Measurements from ENCODE around the gene FOXO3. TPM values are rescaled to one million over a fixed set of nuclear protein-coding genes. Genes with fewer than 3 reads are reported as not detected.

FOXO3 gene
- total and polyA plus RNA-seq, 2 experiments from 2014 or later: 19.7 to 36.6 TPM

GRCh38 chr6:108710030-108710429, 149.3 kb downstream of the FOXO3 start:
- H3K9ac ChIP-seq: no peak overlapping the region
- H3K4me2 ChIP-seq (ENCODE audit: unreplicated experiment): no peak overlapping the region
- WGBS, 2 experiments (ENCODE audit: low coverage in 1 of 2, low lambda C conversion rate in 2 of 2, missing lambda C conversion rate in 2 of 2): 87% methylated on average over 4 of the region's 4 CpGs

GRCh38 chr6:108710551-108710950, 149.8 kb downstream of the FOXO3 start:
- H3K9ac ChIP-seq: no peak overlapping the region
- H3K27me3 ChIP-seq (replicated peaks; ENCODE audit: insufficient read depth): no peaks in the 10 kb centered on the region
- no peaks in the 10 kb centered on the region for H3K79me2 ChIP-seq (ENCODE audit: insufficient read depth)
- TF ChIP-seq EZH2 (IDR thresholded peaks at IDR 0.05; ENCODE audit: insufficient read depth, poor library complexity, severe bottlenecking) (no peak), EZH2phosphoT487 (IDR thresholded peaks at IDR 0.05; ENCODE audit: insufficient read depth, low read depth) (no peak)
- in situ Hi-C loops (cut with MboI): no loop called here
- H3K9me3 ChIP-seq (ENCODE audit: low read depth): no peaks in the 10 kb centered on the region
- no peak overlapping the region for H3K4me3 ChIP-seq
- H3K27ac ChIP-seq: no peak overlapping the region
- H4K20me1 ChIP-seq (ENCODE audit: insufficient read depth): no peaks in the 10 kb centered on the region
- no peak overlapping the region for H2AFZ ChIP-seq
- no peaks in the 10 kb centered on the region for H3K9me2 ChIP-seq (ENCODE audit: insufficient read depth)
- 40 to 49% methylated on average over 7 of the region's 7 CpGs for WGBS, 2 experiments (ENCODE audit: low coverage in 1 of 2, low lambda C conversion rate in 2 of 2, missing lambda C conversion rate in 2 of 2)
- H3F3A ChIP-seq (ENCODE audit: insufficient read depth): no peaks in the 10 kb centered on the region
- peaks cover 9% of the 10 kb centered on the region for H3K4me1 ChIP-seq (ENCODE audit: insufficient read depth)
- no peak overlapping the region for H3K4me2 ChIP-seq (ENCODE audit: unreplicated experiment)
- DNase-seq: no peak
- no peaks in the 10 kb centered on the region for H3K36me3 ChIP-seq (ENCODE audit: low read depth)

More at GRCh38 chr6:108710030-108710429, 149.3 kb downstream of the FOXO3 start:
- Histone ChIP-seq H3K27me3 (replicated peaks; ENCODE audit: insufficient read depth) (no peaks in the 10 kb centered on the region), H3K36me3 (ENCODE audit: low read depth) (no peaks in the 10 kb centered on the region), H4K20me1 (ENCODE audit: insufficient read depth) (no peaks in the 10 kb centered on the region), H3K79me2 (ENCODE audit: insufficient read depth) (no peaks in the 10 kb centered on the region), H3K27ac (no peak overlapping the region), H3K9me3 (ENCODE audit: low read depth) (no peaks in the 10 kb centered on the region), H2AFZ (no peak overlapping the region), H3K9me2 (ENCODE audit: insufficient read depth) (no peaks in the 10 kb centered on the region), H3K4me1 (ENCODE audit: insufficient read depth) (peaks cover 9% of the 10 kb centered on the region), H3F3A (ENCODE audit: insufficient read depth) (no peaks in the 10 kb centered on the region), H3K4me3 (no peak overlapping the region)
- no peak for TF ChIP-seq EZH2phosphoT487 (IDR thresholded peaks at IDR 0.05; ENCODE audit: insufficient read depth, low read depth)
- TF ChIP-seq EZH2 (IDR thresholded peaks at IDR 0.05; ENCODE audit: insufficient read depth, poor library complexity, severe bottlenecking): no peak
- no peak for DNase-seq
- in situ Hi-C loops (cut with MboI): no loop called here

DNA sequence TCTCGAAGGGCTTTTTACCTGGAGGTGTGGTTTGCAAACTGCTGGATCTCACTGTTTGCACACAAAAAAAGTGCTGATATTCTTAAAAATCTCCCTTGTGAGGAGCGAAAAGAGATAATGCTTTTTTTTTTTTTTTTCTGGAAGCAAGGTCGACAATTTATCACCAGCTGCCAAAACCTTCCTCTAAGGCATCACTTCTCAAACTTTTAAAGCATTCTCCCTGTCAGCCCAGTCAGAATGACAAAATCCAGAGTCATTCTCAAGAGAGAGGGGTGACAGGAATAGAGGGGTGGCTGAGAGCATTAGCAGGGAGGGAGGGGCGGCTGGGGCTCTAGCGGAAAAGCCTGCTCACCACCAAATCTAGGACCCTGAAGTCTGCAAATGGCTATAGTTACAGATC, 150.4 kb downstream of the FOXO3 start:
- no peak for DNase-seq
- in situ Hi-C loops (cut with MboI): no loop called here
- peaks cover 9% of the 10 kb centered on the region for H3K4me1 ChIP-seq (ENCODE audit: insufficient read depth)
- no peak overlapping the region for H3K9ac ChIP-seq
- H3K4me2 ChIP-seq (ENCODE audit: unreplicated experiment): no peak overlapping the region
- no peaks in the 10 kb centered on the region for H3K27me3 ChIP-seq (replicated peaks; ENCODE audit: insufficient read depth)
- WGBS, 2 experiments (ENCODE audit: low coverage in 1 of 2, low lambda C conversion rate in 2 of 2, missing lambda C conversion rate in 2 of 2): 63 to 71% methylated on average over 5 of the region's 5 CpGs
- H4K20me1 ChIP-seq (ENCODE audit: insufficient read depth): no peaks in the 10 kb centered on the region
- no peak overlapping the region for H3K27ac ChIP-seq
- no peaks in the 10 kb centered on the region for H3K9me2 ChIP-seq (ENCODE audit: insufficient read depth)
- H3K9me3 ChIP-seq (ENCODE audit: low read depth): no peaks in the 10 kb centered on the region
- no peaks in the 10 kb centered on the region for H3K36me3 ChIP-seq (ENCODE audit: low read depth)
- no peak overlapping the region for H2AFZ ChIP-seq
- no peaks in the 10 kb centered on the region for H3K79me2 ChIP-seq (ENCODE audit: insufficient read depth)
- H3F3A ChIP-seq (ENCODE audit: insufficient read depth): no peaks in the 10 kb centered on the region
- no peak for TF ChIP-seq EZH2 (IDR thresholded peaks at IDR 0.05; ENCODE audit: insufficient read depth, poor library complexity, severe bottlenecking)
- no peak for TF ChIP-seq EZH2phosphoT487 (IDR thresholded peaks at IDR 0.05; ENCODE audit: insufficient read depth, low read depth)
- no peak overlapping the region for H3K4me3 ChIP-seq

GRCh38 chr6:108711826-108712225, 151.1 kb downstream of the FOXO3 start:
- Histone ChIP-seq H3K27ac (no peak overlapping the region), H3K27me3 (replicated peaks; ENCODE audit: insufficient read depth) (no peaks in the 10 kb centered on the region), H3K4me1 (ENCODE audit: insufficient read depth) (peaks cover 9% of the 10 kb centered on the region), H3K9ac (no peak overlapping the region), H3F3A (ENCODE audit: insufficient read depth) (no peaks in the 10 kb centered on the region), H3K9me3 (ENCODE audit: low read depth) (no peaks in the 10 kb centered on the region), H2AFZ (no peak overlapping the region), H3K9me2 (ENCODE audit: insufficient read depth) (no peaks in the 10 kb centered on the region), H3K36me3 (ENCODE audit: low read depth) (no peaks in the 10 kb centered on the region), H3K4me2 (ENCODE audit: unreplicated experiment) (no peak overlapping the region), H4K20me1 (ENCODE audit: insufficient read depth) (no peaks in the 10 kb centered on the region), H3K79me2 (ENCODE audit: insufficient read depth) (no peaks in the 10 kb centered on the region), H3K4me3 (no peak overlapping the region)
- in situ Hi-C loops (cut with MboI): no loop called here
- no peak for DNase-seq
- TF ChIP-seq EZH2phosphoT487 (IDR thresholded peaks at IDR 0.05; ENCODE audit: insufficient read depth, low read depth): no peak
- no peak for TF ChIP-seq EZH2 (IDR thresholded peaks at IDR 0.05; ENCODE audit: insufficient read depth, poor library complexity, severe bottlenecking)
- WGBS, 2 experiments (ENCODE audit: low coverage in 1 of 2, low lambda C conversion rate in 2 of 2, missing lambda C conversion rate in 2 of 2): 95 to 97% methylated on average over 5 of the region's 5 CpGs

DNA sequence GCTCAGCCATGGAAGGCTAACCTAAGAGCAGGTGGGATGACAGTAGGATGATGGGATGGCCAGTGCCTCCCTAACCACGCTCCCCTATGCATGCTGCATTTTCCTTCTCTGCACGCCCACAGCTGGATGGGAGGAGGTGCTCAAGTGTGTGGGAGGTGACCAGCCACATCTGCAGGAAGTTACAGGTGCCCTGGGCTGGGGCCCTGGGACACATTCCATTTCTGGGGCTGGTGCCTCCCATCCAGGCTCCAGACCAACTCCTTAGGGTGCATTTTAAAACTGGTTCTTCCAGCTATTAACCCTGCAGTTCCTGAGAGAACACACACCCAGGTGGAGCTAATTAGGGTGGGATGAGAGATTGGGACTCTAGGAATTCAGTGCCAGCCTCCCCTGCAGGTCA, 152.2 kb downstream of the FOXO3 start:
- Histone ChIP-seq H3K79me2 (ENCODE audit: insufficient read depth) (no peaks in the 10 kb centered on the region), H3K4me1 (ENCODE audit: insufficient read depth) (peaks cover 9% of the 10 kb centered on the region), H3K27ac (no peak overlapping the region), H3K4me2 (ENCODE audit: unreplicated experiment) (no peak overlapping the region), H3K36me3 (ENCODE audit: low read depth) (no peaks in the 10 kb centered on the region), H2AFZ (no peak overlapping the region), H3K27me3 (replicated peaks; ENCODE audit: insufficient read depth) (no peaks in the 10 kb centered on the region), H3K9me3 (ENCODE audit: low read depth) (no peaks in the 10 kb centered on the region), H3K4me3 (no peak overlapping the region), H4K20me1 (ENCODE audit: insufficient read depth) (no peaks in the 10 kb centered on the region), H3F3A (ENCODE audit: insufficient read depth) (no peaks in the 10 kb centered on the region), H3K9me2 (ENCODE audit: insufficient read depth) (no peaks in the 10 kb centered on the region), H3K9ac (no peak overlapping the region)
- TF ChIP-seq EZH2 (IDR thresholded peaks at IDR 0.05; ENCODE audit: insufficient read depth, poor library complexity, severe bottlenecking) (no peak), EZH2phosphoT487 (IDR thresholded peaks at IDR 0.05; ENCODE audit: insufficient read depth, low read depth) (no peak)
- WGBS, 2 experiments (ENCODE audit: low coverage in 1 of 2, low lambda C conversion rate in 2 of 2, missing lambda C conversion rate in 2 of 2): 97 to 98% methylated on average over 2 of the region's 2 CpGs
- no peak for DNase-seq
- in situ Hi-C loops (cut with MboI): no loop called here

All from GM23248 (cell line).